MM.1S (cell line): ENCODE results near the gene SSBP4.

ENCODE experiments used
- EZH2 ChIP-seq: fragments of 300-600 bp; sonication (generic); optimal IDR thresholded peaks from 2 replicates; pipeline ENCODE3; 2017; ENCODE audit warnings: low read depth, mild to moderate bottlenecking, antibody characterized with exemption, low read length, mixed read lengths
- TF ChIP-seq, protein P1 (sequence below): fragments of 300-600 bp; sonication (generic); IDR thresholded peaks from 2 replicates; pipeline ENCODE4 v1.5.1; 2016; ENCODE audit warnings: antibody characterized with exemption, low read length, mixed read lengths

DNA sequence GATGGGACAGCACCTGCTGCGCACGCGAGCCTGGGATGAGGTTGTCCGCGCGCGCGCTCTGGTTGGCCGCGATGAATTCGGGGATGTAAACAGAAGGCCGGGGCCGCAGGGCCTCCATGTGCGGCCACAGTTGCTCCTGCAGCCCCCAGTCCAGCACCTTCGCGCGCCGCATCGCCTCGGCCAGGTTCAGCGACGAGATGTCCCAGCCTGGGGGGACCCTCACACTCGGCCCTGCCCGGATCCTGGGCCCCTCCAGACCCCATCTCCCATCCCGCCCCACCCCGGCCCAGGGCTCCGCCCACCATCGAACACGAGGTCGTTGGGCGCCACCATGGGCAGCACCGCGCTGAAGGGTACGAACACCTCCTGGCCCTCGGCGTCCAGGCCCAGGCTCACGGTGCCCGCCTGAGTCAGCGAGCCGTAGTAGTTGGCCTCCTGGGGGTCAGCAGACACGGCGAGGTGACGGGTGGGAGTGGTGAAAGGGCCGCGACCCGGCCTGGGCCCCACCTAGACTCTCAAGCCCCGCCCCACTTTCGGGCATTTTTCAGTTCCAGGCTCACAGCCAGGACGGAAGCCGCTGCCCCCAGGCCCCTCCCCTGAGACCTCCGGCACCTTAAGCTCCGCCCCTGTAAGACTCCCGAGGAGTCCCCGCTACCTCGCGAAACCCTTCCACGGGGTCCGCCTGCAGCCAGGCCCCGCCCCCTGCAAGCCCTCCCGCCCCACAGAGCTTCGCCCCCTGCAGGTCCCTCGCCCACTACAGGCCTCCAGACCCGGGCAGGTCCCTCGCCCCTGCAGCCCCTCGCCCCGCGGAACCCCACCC is 17.7 kb downstream of the SSBP4 start:
- TF ChIP-seq, protein P1, sequence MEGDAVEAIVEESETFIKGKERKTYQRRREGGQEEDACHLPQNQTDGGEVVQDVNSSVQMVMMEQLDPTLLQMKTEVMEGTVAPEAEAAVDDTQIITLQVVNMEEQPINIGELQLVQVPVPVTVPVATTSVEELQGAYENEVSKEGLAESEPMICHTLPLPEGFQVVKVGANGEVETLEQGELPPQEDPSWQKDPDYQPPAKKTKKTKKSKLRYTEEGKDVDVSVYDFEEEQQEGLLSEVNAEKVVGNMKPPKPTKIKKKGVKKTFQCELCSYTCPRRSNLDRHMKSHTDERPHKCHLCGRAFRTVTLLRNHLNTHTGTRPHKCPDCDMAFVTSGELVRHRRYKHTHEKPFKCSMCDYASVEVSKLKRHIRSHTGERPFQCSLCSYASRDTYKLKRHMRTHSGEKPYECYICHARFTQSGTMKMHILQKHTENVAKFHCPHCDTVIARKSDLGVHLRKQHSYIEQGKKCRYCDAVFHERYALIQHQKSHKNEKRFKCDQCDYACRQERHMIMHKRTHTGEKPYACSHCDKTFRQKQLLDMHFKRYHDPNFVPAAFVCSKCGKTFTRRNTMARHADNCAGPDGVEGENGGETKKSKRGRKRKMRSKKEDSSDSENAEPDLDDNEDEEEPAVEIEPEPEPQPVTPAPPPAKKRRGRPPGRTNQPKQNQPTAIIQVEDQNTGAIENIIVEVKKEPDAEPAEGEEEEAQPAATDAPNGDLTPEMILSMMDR: no peak
- no peak for TF ChIP-seq EZH2
